GM23248 (cell line): Measurements from ENCODE around the gene TBXT. TPM values are rescaled to one million over a fixed set of nuclear protein-coding genes. Genes with fewer than 3 reads are reported as not detected.

Experiments used
- DNase-seq: peaks from one replicate; pipeline ENCODE4 v3.0.0-alpha.2; 2015
- H2AFZ ChIP-seq: fragments of 200-600 bp; sonication (generic); 2 replicates; pipeline ENCODE4 v1.6.1; 2016; ENCODE audit warnings: antibody characterized with exemption
- H3F3A ChIP-seq: fragments of 200-600 bp; sonication (generic); 2 replicates; pipeline ENCODE4 v1.6.1; 2016; ENCODE audit warnings: mild to moderate bottlenecking, antibody characterized with exemption, mixed run types; ENCODE audit not compliant: insufficient read depth
- H3K27ac ChIP-seq: fragments of 200-600 bp; sonication (generic); 2 replicates; pipeline ENCODE4 v1.5.1; 2016; ENCODE audit warnings: mild to moderate bottlenecking
- H3K27me3 ChIP-seq: fragments of 200-600 bp; sonication (generic); replicated peaks from 2 replicates; pipeline ENCODE4 v1.6.1; 2016; ENCODE audit warnings: mild to moderate bottlenecking; ENCODE audit not compliant: insufficient read depth
- H3K36me3 ChIP-seq: fragments of 200-600 bp; sonication (generic); 2 replicates; pipeline ENCODE4 v1.6.1; 2016; ENCODE audit warnings: low read depth, mild to moderate bottlenecking
- H3K4me1 ChIP-seq: fragments of 200-600 bp; sonication (generic); 2 replicates; pipeline ENCODE4 v1.6.1; 2016; ENCODE audit warnings: mild to moderate bottlenecking; ENCODE audit not compliant: insufficient read depth
- H3K4me2 ChIP-seq: fragments of 200-600 bp; sonication (generic); one replicate; pipeline ENCODE4 v1.6.1; 2016; ENCODE audit warnings: mild to moderate bottlenecking; ENCODE audit not compliant: unreplicated experiment
- H3K4me3 ChIP-seq: fragments of 200-600 bp; sonication (generic); 2 replicates; pipeline ENCODE4 v1.5.1; 2016; ENCODE audit warnings: mild to moderate bottlenecking
- H3K79me2 ChIP-seq: fragments of 200-600 bp; sonication (generic); 2 replicates; pipeline ENCODE4 v1.6.1; 2016; ENCODE audit warnings: mild to moderate bottlenecking; ENCODE audit not compliant: insufficient read depth
- H3K9ac ChIP-seq: fragments of 200-600 bp; sonication (generic); 2 replicates; pipeline ENCODE4 v1.6.1; 2016; ENCODE audit warnings: mild to moderate bottlenecking
- H3K9me2 ChIP-seq: fragments of 200-600 bp; sonication (generic); 2 replicates; pipeline ENCODE4 v1.6.1; 2016; ENCODE audit warnings: mixed run types, mild to moderate bottlenecking, moderate library complexity; ENCODE audit not compliant: insufficient read depth
- H3K9me3 ChIP-seq: fragments of 200-600 bp; sonication (generic); one replicate; pipeline ENCODE4 v1.6.1; 2017; ENCODE audit warnings: low read depth
- H4K20me1 ChIP-seq: fragments of 200-600 bp; sonication (generic); 2 replicates; pipeline ENCODE4 v1.6.0; 2016; ENCODE audit not compliant: insufficient read depth
- EZH2 ChIP-seq: fragments of 200-600 bp; sonication (generic); IDR thresholded peaks from 2 replicates; pipeline ENCODE4 v1.6.1; 2018; ENCODE audit warnings: antibody characterized with exemption, mild to moderate bottlenecking; ENCODE audit not compliant: insufficient read depth, poor library complexity, severe bottlenecking
- EZH2phosphoT487 ChIP-seq: fragments of 200-600 bp; sonication (generic); IDR thresholded peaks from 2 replicates; pipeline ENCODE4 v1.6.1; 2018; ENCODE audit warnings: antibody characterized with exemption, moderate library complexity, mild to moderate bottlenecking, low read depth; ENCODE audit not compliant: insufficient read depth
- WGBS, 2 experiments: methylation state at CpG; one replicate each; pipeline ENCODE4 v1.1.6; 2015 to 2017; ENCODE audit warnings: low lambda C conversion rate in 2 of 2, low coverage in 1 of 2; ENCODE audit errors: missing lambda C conversion rate in 2 of 2; 5-methylcytosine and 5-hydroxymethylcytosine counted together
- in situ Hi-C: fragments of 300-500 bp; cut with MboI; formaldehyde crosslinking; loops from 2 replicates; pipeline ENCODE4 v1.15.0; 2020
- polyA plus RNA-seq: library from polyadenylated mRNA; unstranded; fragments of >200 nt; fragmentation: Nextera tagmentation; extraction: Ambion mirVana; gene quantifications from 2 replicates; pipeline ENCODE4 v1.2.1, GENCODE V29; 2016
- total RNA-seq: library from RNA; depleted of rRNA; stranded (reverse); fragments of >200 nt; shearing (Covaris generic); gene quantifications from 2 replicates; pipeline ENCODE4 v1.2.3, GENCODE V29; 2014

TBXT gene
- total and polyA plus RNA-seq, 2 experiments from 2014 or later, result not detected

- Histone ChIP-seq H3K27ac (no peak overlapping the region), H2AFZ (no peak overlapping the region), H3K4me3 (no peak overlapping the region), H3F3A (no peaks in the 10 kb centered on the region), H3K9me2 (no peaks in the 10 kb centered on the region), H3K4me2 (no peak overlapping the region), H3K36me3 (no peaks in the 10 kb centered on the region), H3K27me3 (no peaks in the 10 kb centered on the region; the same call in 1 of the 2 replicates), H3K79me2 (no peaks in the 10 kb centered on the region), H3K9me3 (no peaks in the 10 kb centered on the region), H3K9ac (no peak overlapping the region), H3K4me1 (no peaks in the 10 kb centered on the region), H4K20me1 (no peaks in the 10 kb centered on the region)
- in situ Hi-C loops, result no loop called here
- WGBS, 2 experiments, result 48% methylated on average over 17 of the region's 17 CpGs
- no peak for DNase-seq
- no peak for TF ChIP-seq EZH2
- no peak for TF ChIP-seq EZH2phosphoT487
Measured at GRCh38 chr6:166204852-166205650, 37.4 kb upstream of the TBXT start.

- H3K4me3 ChIP-seq, result no peak overlapping the region
- in situ Hi-C loops, result no loop called here
- DNase-seq, result no peak
- H4K20me1 ChIP-seq, result no peaks in the 10 kb centered on the region
- H3F3A ChIP-seq, result no peaks in the 10 kb centered on the region
- WGBS, 2 experiments, result 42 to 47% methylated on average over 14 of the region's 14 CpGs
- TF ChIP-seq EZH2 (no peak), EZH2phosphoT487 (no peak)
- no peaks in the 10 kb centered on the region for H3K4me1 ChIP-seq
- H3K27me3 ChIP-seq, result no peaks in the 10 kb centered on the region; the same call in 1 of the 2 replicates
- no peak overlapping the region for H2AFZ ChIP-seq
- H3K27ac ChIP-seq, result no peak overlapping the region
- no peaks in the 10 kb centered on the region for H3K36me3 ChIP-seq
- no peaks in the 10 kb centered on the region for H3K79me2 ChIP-seq
- H3K9me2 ChIP-seq, result no peaks in the 10 kb centered on the region
- no peak overlapping the region for H3K4me2 ChIP-seq
- H3K9me3 ChIP-seq, result no peaks in the 10 kb centered on the region
- no peak overlapping the region for H3K9ac ChIP-seq
Measured at GRCh38 chr6:166203641-166204222, 36.1 kb upstream of the TBXT start.

DNA sequence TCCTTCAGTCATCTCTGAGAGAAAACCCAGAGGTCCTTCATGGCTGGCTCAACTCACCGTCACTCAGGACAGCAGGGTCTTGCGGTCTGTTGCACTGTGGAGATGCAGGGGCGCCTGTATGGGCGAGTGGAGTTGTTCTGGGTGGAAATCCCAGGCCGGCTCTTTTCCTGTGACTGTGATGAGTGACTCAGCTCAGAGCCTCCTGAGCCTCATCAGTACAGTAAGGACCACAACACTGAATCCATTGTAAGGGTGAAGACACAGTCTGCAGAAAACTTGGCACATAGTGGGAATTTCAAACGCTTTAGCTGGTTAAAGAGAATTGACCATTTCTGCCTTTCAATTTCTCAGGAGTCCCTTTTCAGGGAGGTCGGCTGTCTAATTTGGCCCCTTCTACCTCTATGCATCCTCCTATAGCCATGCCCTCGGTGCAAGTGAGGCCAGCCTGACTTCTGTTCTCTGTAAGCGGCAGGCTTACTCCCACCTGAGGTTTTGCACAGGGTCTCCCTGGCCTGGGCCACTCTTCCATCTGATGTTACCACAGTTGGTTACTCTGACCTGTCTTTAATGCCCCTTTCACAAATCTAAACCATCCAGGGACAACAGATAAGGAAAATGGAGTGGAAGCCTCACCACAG lies 35.5 kb upstream of the TBXT start:
- DNase-seq, result no peak
- no peak overlapping the region for H3K27ac ChIP-seq
- 40 to 46% methylated on average over 9 of the region's 9 CpGs for WGBS, 2 experiments
- no peak overlapping the region for H2AFZ ChIP-seq
- H3K79me2 ChIP-seq, result no peaks in the 10 kb centered on the region
- in situ Hi-C loops, result no loop called here
- TF ChIP-seq EZH2phosphoT487 (no peak), EZH2 (no peak)
- H3K9me3 ChIP-seq, result no peaks in the 10 kb centered on the region
- H3K4me3 ChIP-seq, result no peak overlapping the region
- no peaks in the 10 kb centered on the region for H3K36me3 ChIP-seq
- no peaks in the 10 kb centered on the region for H4K20me1 ChIP-seq
- no peak overlapping the region for H3K9ac ChIP-seq
- no peaks in the 10 kb centered on the region for H3K27me3 ChIP-seq
- H3K9me2 ChIP-seq, result no peaks in the 10 kb centered on the region
- no peaks in the 10 kb centered on the region for H3F3A ChIP-seq
- no peak overlapping the region for H3K4me2 ChIP-seq
- no peaks in the 10 kb centered on the region for H3K4me1 ChIP-seq

GRCh38 chr6:166202321-166202733 lies 34.7 kb upstream of the TBXT start:
- no peaks in the 10 kb centered on the region for H4K20me1 ChIP-seq
- H3K9ac ChIP-seq, result no peak overlapping the region
- TF ChIP-seq EZH2phosphoT487, result no peak
- no peak for TF ChIP-seq EZH2
- H3K4me3 ChIP-seq, result no peak overlapping the region
- no peak overlapping the region for H3K4me2 ChIP-seq
- no peaks in the 10 kb centered on the region for H3K9me3 ChIP-seq
- H3K9me2 ChIP-seq, result no peaks in the 10 kb centered on the region
- no peaks in the 10 kb centered on the region for H3K4me1 ChIP-seq
- in situ Hi-C loops, result no loop called here
- no peaks in the 10 kb centered on the region for H3K79me2 ChIP-seq
- H3K36me3 ChIP-seq, result no peaks in the 10 kb centered on the region
- no peak overlapping the region for H3K27ac ChIP-seq
- no peak overlapping the region for H2AFZ ChIP-seq
- H3F3A ChIP-seq, result no peaks in the 10 kb centered on the region
- DNase-seq, result no peak
- WGBS, 2 experiments, result 4 to 6% methylated on average over 9 of the region's 9 CpGs
- H3K27me3 ChIP-seq, result no peaks in the 10 kb centered on the region
